Adrenal gland (tissue), 5 donors: Measurements from ENCODE around the gene AKAP13.

Source experiments
- POLR2A ChIP-seq, 2 donors: fragments of 450-650 bp; IDR thresholded peaks; one replicate each; pipeline ENCODE4 v1.6.1; 2017; ENCODE audit warnings: antibody characterized with exemption in 2 of 2, mild to moderate bottlenecking in 2 of 2, moderate library complexity in 1 of 2
- TF ChIP-seq, protein P1 (sequence below), 6 experiments: fragments of 450-650 bp in 4 of 6; fragments of 200-600 bp in 2 of 6; sonication (generic) in 1 of 6; IDR thresholded peaks; 1 replicate in 5 of 6; 2 replicates in 1 of 6; pipeline versions ENCODE4 v1.5.1 to v1.8.0; 2016 to 2021; ENCODE audit warnings: antibody characterized with exemption in 6 of 6, mild to moderate bottlenecking in 2 of 6, moderate library complexity in 1 of 6
- donor health status: DM: no; HTN: no; CAD: no.

DNA sequence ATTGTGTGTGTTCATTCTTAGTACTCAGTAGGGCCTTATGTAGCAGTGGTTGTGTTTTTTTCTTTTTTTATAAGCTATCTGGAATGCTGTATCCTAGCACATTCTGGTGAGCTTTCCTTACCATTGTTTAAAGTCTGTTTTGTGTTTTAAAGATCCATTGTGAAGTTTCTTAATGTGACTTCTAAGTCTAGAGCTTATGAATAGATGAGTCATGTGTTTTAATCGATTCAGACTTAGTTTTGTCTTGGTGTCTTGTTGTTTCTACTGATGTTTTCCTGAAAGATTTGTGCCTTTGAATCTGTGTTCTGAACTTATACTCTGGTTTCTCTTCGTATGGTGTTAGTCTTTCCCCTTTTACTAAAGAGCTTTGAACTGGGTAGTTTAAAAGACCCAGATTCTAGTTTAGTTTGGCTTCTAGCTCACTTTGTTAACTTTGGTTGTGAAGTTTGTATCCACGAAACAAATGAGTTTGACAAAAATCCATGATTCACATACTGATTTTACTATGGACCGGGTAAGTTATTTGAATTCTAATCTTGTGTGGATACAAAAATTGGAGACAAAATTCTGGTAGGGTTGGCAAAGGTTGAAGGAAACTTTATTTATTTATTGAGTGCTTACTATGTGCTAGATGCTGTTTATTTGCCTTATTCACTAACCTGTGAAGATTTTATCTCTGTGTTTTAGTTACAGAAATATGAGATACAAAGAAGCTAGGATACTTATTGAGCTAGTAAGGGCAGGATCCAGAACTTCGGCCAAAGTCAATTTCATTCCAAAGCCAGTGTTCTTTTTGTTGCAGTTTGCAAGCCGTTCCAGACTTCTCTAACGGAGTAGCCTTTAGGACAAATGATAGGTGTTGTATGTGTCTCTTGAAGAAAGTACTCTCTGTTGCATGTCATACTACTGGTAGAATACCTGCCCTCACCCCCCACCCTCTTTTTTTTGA, 24.8 kb downstream of the AKAP13 start:
- TF ChIP-seq POLR2A (IDR thresholded peaks at IDR 0.05), result no peak
- TF ChIP-seq, protein P1, sequence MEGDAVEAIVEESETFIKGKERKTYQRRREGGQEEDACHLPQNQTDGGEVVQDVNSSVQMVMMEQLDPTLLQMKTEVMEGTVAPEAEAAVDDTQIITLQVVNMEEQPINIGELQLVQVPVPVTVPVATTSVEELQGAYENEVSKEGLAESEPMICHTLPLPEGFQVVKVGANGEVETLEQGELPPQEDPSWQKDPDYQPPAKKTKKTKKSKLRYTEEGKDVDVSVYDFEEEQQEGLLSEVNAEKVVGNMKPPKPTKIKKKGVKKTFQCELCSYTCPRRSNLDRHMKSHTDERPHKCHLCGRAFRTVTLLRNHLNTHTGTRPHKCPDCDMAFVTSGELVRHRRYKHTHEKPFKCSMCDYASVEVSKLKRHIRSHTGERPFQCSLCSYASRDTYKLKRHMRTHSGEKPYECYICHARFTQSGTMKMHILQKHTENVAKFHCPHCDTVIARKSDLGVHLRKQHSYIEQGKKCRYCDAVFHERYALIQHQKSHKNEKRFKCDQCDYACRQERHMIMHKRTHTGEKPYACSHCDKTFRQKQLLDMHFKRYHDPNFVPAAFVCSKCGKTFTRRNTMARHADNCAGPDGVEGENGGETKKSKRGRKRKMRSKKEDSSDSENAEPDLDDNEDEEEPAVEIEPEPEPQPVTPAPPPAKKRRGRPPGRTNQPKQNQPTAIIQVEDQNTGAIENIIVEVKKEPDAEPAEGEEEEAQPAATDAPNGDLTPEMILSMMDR (IDR thresholded peaks at IDR 0.05), result no peak
